Measurements from ENCODE around the gene BSN.
"Not testable (repeated sequence)": the region's sequence is repeated elsewhere in the genome, so short reads cannot be mapped to it uniquely, and the experiment has no call there.

The BSN gene

GRCh38 chr3:49535971-49536874 lies 18.1 kb upstream of the BSN start:
- DNase-seq (ENCODE audit: low spot score): no peak

GRCh38 chr3:49536875-49537533 lies 17.3 kb upstream of the BSN start:
- DNase-seq (ENCODE audit: low spot score): no peak

- DNase-seq (ENCODE audit: low spot score): peak; percentile 90
These were observed 14.4 kb upstream of the BSN start for GRCh38 chr3:49539659-49540560.

DNA sequence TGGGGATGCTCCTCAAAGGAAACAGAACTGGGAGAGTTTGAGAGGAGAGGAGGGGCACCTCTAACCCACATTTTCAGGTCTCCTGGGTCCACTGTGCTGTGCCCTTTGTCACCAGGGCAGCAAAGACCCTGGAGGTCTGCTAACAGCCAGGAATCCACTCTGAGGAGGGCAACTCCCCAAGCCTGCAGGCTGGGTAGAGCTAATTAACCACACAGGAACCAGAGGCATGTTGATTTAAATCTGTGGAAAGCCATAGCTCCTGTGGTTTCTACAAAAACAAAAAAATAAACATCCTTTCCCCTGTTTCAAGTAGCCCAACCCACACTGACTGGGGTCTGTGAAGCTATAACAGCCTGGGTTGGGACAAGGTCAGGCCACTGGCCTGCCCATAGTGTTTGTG lies 2.2 kb upstream of the BSN start:
- no peak for DNase-seq (ENCODE audit: low spot score)

GRCh38 chr3:49553324-49553691 lies 969 bp upstream of the BSN start:
- no peak for DNase-seq (ENCODE audit: low spot score)

- peak; percentile 57 for DNase-seq (ENCODE audit: low spot score)
These were observed 472 bp downstream of the BSN start for GRCh38 chr3:49554633-49555265.

DNA sequence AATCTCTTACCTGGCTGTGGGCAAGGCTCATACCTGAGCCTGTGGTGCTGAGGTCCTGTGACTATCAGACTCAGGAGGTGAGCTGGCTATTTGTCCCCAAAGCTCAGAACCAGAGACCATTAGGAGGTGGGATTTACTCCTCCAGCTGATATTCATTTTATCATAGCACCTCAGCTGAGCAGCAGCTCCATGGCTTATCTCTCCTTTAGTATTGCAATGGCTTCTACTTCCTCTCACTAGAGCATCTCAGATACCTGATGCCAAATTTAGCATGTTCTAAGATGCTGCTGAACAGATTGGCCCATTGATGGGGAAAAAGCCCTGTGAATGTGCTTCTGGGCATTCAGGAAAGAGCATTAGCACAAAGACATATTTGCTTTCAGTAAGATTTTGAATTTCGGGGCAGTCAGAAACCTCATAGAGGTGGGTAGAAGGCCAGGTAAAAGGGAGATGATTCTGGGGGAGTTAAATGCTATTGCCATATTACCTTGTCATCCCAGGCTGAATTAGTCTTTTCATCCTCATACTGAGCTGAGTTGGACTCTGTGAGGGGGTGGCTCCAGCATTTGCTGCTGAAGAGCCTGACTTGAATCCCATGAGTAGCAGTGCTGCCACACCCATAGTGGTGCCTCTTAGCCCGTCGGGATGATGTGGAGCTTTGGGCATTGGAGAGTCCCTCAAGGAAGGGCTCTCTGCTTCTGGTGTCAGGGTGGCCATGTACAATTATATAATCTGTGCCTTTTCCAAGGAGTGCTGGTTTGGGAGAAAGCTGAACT lies 2.4 kb downstream of the BSN start:
- no peak for DNase-seq (ENCODE audit: low spot score)

- no peak for DNase-seq (ENCODE audit: low spot score)
These were observed 8.8 kb downstream of the BSN start for GRCh38 chr3:49563040-49563578.

GRCh38 chr3:49563766-49564165 lies 9.5 kb downstream of the BSN start:
- DNase-seq (ENCODE audit: low spot score): no peak

DNA sequence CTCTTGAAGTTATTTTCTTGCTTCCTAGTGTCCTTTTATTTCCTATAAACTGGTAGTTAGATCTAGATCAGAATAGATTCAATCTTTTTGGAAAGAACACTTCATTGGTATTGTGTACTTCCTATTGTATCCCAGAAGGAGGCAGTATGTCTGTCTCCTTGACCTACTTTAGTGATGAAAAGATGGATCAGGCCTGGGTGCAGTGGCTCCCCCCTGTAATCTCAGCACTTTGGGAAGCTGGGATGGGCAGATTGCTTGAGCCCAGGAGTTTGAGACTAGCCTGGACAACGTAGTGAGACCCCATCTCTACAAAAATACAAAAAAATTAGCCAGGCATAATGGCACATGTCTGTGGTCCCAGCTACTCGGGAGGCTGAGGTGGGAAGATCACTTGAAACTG lies 12.0 kb downstream of the BSN start:
- DNase-seq (ENCODE audit: low spot score): peak; percentile 19

GRCh38 chr3:49567406-49567805 lies 13.1 kb downstream of the BSN start:
- no peak for DNase-seq (ENCODE audit: low spot score)

DNA sequence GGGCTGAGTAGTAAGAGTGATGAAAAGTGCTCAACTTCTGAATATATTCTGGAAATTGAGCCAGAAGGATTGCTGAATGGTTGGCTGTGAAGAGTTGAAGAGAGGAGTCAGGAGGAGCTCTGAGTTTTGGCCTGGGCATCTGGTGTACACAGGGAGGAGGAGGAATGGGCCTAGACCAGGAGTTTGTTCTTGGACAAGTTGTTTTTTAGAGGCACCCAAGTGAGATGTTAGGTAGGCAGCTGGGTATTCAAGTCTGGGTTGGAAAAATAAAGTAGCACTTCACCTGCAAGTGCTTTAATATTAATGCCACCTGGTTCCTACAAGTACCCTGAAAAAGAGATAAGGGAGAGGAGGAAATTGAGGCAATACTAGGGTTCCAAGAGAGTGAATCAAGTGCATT lies 14.7 kb downstream of the BSN start:
- DNase-seq (ENCODE audit: low spot score): no peak

DNA sequence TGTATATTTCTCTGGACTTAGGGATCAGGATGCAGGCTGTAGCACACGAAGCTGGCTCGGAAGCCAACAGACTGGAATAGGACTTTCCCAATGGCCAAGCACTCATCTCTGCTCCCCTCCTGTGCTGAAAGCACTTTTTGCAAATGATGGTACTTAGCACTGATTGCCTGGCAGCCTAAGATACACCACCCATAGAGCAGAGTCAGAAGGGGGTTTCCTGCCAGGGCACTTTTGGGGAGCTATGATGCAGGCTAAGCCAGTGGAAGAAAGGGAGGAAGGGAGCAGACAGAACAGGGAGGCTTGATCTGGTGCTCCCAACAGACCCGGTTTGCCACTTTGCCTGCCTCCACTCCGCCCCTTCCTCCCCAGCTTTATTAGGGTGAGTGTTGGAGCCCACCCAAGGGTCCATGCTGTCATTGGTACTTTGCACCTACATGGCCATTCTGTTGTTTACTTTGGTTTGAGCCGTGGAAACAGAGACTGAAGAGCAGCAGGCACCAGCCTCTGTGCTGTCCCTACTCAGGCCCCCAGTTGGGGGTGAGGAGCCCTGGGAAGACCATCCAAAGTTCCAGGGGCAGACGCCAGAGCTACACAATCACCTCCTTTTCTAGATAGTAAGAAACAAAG lies 15.9 kb downstream of the BSN start:
- DNase-seq (ENCODE audit: low spot score): no peak

DNA sequence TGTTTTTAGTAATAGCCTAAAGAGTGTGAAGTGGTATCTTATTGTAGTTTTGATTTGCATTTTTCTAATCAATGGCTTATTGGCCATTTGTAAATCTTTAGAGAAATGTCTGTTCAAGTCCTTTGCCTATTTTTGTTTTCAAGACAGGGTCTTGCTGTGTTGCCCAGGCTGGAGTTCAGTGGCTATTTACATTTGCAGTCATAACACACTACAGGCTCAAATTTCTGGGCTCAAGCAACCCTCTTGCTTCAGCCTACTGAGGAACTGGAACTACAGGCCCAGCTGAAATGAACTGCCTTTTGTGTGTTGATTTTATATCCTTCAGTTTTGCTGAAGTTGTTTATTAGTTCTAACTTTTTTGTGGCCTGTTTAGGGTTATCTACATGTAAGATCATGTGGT lies 27.9 kb downstream of the BSN start:
- DNase-seq (ENCODE audit: low spot score): no peak

DNA sequence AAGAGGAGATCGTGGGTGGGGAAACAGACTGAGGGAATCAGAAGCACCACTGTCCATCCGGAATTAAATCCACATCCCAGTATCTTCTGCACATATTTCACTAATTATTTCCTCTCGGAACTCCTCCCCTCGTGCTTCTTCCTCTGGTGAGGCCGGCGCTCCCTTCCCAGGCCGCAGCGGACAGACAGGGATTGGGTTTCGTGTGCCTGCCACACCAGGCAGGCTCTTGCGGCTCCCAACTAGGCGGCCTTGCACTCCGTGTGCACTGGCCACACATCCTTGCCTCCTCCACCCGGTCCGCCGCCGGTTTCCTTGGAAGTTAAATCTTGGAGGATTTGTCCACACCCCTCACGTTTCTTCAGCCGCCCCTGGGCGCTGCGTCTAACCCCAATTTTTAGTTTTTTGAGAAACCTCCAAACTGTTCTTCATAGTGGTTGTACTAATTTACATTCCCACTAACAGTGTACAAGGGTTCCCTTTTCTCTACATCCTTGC lies 31.0 kb downstream of the BSN start:
- not testable (repeated sequence) for DNase-seq (ENCODE audit: low spot score)

- no peak for DNase-seq (ENCODE audit: low spot score)
These were observed 37.3 kb downstream of the BSN start for GRCh38 chr3:49591615-49592014.

DNA sequence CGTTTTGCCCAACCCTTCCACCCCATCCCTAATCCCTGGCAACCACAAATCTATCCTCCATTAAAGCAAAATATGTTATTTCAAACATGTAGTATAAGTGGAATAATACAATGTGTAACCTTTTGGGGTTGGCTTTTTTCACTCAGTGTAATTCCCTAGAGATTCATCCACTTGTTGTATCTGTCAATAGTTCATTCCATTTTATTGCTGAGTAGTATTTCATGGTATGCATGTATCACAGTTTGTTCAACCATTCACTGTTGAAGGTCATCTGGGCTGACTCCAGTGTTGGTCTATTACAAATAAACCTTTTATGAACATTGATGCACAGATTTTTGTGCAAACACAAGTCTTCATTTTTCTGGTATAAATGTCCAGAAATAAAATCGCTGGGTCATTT lies 38.8 kb downstream of the BSN start:
- DNase-seq (ENCODE audit: low spot score): no peak

DNA sequence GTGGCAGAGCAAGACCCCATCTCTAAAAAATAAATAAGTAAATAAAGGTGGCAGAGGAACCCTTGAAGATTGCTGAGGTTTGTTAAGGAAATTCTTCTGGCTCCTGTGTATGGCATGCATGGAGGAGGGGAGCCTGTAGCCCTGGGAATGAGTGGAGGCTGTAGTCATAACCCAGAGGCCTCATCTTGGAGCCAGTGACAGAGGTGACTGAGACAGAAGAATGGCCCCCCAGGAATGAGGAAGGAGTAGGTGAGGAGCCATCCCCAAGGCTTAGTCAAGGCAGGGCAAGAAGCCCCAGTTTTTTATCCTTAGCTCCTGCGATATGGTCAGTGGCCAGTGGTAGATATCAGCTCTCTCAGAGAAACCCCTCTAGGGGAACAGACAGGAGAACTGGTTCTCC lies 46.5 kb downstream of the BSN start:
- DNase-seq (ENCODE audit: low spot score): no peak

GRCh38 chr3:49601358-49602048 lies 47.2 kb downstream of the BSN start:
- DNase-seq (ENCODE audit: low spot score): no peak

- DNase-seq (ENCODE audit: low spot score): no peak
These were observed 47.8 kb downstream of the BSN start for GRCh38 chr3:49602049-49602554.
